WTC11 (cell line): ENCODE measurements around the gene ATN1. TPM values are rescaled to one million over a fixed set of nuclear protein-coding genes. Genes with fewer than 3 reads are reported as not detected.

Source experiments
- ATAC-seq: fragments of 200-7000 bp; cut with Tn5 transposase; 2 replicates; pipeline ENCODE4 v1.10.0; 2021; ENCODE audit warnings: mild to moderate bottlenecking, moderate library complexity
- CTCF ChIA-PET: fragments of 300-600 bp; sonication (Branson Sonifier 250); formaldehyde crosslinking; loops from one replicate; lab custom pipeline; 2021; ENCODE audit warnings: antibody characterized with exemption; lab: Charles Lee
- POLR2A ChIA-PET: fragments of 350-600 bp; sonication (Branson Sonifier 250); formaldehyde crosslinking; loops from one replicate; lab custom pipeline; 2021; ENCODE audit warnings: antibody characterized with exemption; lab: Charles Lee
- DNase-seq: peaks from one replicate; pipeline ENCODE4 v3.0.0; 2021; ENCODE audit warnings: low spot score
- H3K27ac Mint-ChIP-seq: 2 replicates; pipeline ENCODE4 v1.8.0; 2021; ENCODE audit warnings: mixed read lengths
- H3K27me3 Mint-ChIP-seq: 2 replicates; pipeline ENCODE4 v1.8.0; 2021; ENCODE audit warnings: low read depth, mild to moderate bottlenecking, moderate library complexity, mixed read lengths
- H3K36me3 Mint-ChIP-seq: 2 replicates; pipeline ENCODE4 v1.8.0; 2021; ENCODE audit warnings: mixed read lengths
- H3K4me1 Mint-ChIP-seq: 2 replicates; pipeline ENCODE4 v1.8.0; 2022; ENCODE audit warnings: mixed read lengths
- H3K4me3 Mint-ChIP-seq: 2 replicates; pipeline ENCODE4 v1.8.0; 2021; ENCODE audit warnings: mild to moderate bottlenecking, moderate library complexity, mixed read lengths
- H3K9me3 Mint-ChIP-seq: 2 replicates; pipeline ENCODE4 v1.8.0; 2021; ENCODE audit warnings: mixed read lengths
- CDX4 ChIP-seq: fragments of 250-450 bp; sonication (Bioruptor Pico); IDR thresholded peaks from 2 replicates; pipeline ENCODE4 v1.9.0; 2021; ENCODE audit warnings: moderate library complexity, mild to moderate bottlenecking, inconsistent platforms, borderline replicate concordance
- CTCF ChIP-seq: fragments of 200-600 bp; IDR thresholded peaks from 2 replicates; pipeline ENCODE4 v1.8.0; 2022; ENCODE audit warnings: antibody characterized with exemption
- ESRRA ChIP-seq: sonication (generic); formaldehyde crosslinking; IDR thresholded peaks from 2 replicates; pipeline ENCODE4 v1.8.1; 2022; ENCODE audit warnings: mild to moderate bottlenecking, missing genetic modification reagents, borderline replicate concordance
- FOXK1 ChIP-seq: sonication (generic); formaldehyde crosslinking; IDR thresholded peaks from 2 replicates; pipeline ENCODE4 v1.8.0; 2022; ENCODE audit warnings: mild to moderate bottlenecking, moderate library complexity, missing genetic modification reagents
- GABPB1 ChIP-seq: sonication (generic); formaldehyde crosslinking; IDR thresholded peaks from 2 replicates; pipeline ENCODE4 v1.8.1; 2023; ENCODE audit warnings: mild to moderate bottlenecking, missing genetic modification reagents
- IRF1 ChIP-seq: sonication (generic); formaldehyde crosslinking; IDR thresholded peaks from 2 replicates; pipeline ENCODE4 v1.8.0; 2023; ENCODE audit warnings: missing genetic modification reagents
- MXD4 ChIP-seq: fragments of 250-450 bp; sonication (Bioruptor Pico); IDR thresholded peaks from 2 replicates; pipeline ENCODE4 v1.8.0; 2021; ENCODE audit warnings: mild to moderate bottlenecking, moderate library complexity, borderline replicate concordance
- NR1H2 ChIP-seq: sonication (generic); formaldehyde crosslinking; IDR thresholded peaks from 2 replicates; pipeline ENCODE4 v1.9.0; 2021; ENCODE audit warnings: mild to moderate bottlenecking, moderate library complexity, missing genetic modification reagents
- RORB ChIP-seq: fragments of 250-450 bp; sonication (Bioruptor Pico); IDR thresholded peaks from 2 replicates; pipeline ENCODE4 v1.9.0; 2021; ENCODE audit warnings: mild to moderate bottlenecking
- SOX15 ChIP-seq: fragments of 250-450 bp; sonication (Bioruptor Pico); IDR thresholded peaks from 2 replicates; pipeline ENCODE4 v1.9.0; 2021; ENCODE audit warnings: mild to moderate bottlenecking
- SP1 ChIP-seq: sonication (generic); formaldehyde crosslinking; conservative IDR thresholded peaks from 2 replicates; pipeline ENCODE4 v1.8.1; 2022; ENCODE audit warnings: missing genetic modification reagents
- STAT6 ChIP-seq: sonication (generic); formaldehyde crosslinking; conservative IDR thresholded peaks from 2 replicates; pipeline ENCODE4 v1.8.1; 2023; ENCODE audit warnings: mild to moderate bottlenecking, low read depth, missing genetic modification reagents, moderate library complexity
- TEAD4 ChIP-seq: sonication (generic); formaldehyde crosslinking; IDR thresholded peaks from 2 replicates; pipeline ENCODE4 v1.8.0; 2022; ENCODE audit warnings: mild to moderate bottlenecking, missing genetic modification reagents
- total RNA-seq: library from RNA; stranded (reverse); gene quantifications from 3 replicates; pipeline ENCODE4 v1.2.3, GENCODE V29; 2021
- TF ChIP-seq, protein P1 (sequence below): sonication (generic); formaldehyde crosslinking; IDR thresholded peaks from 2 replicates; pipeline ENCODE4 v1.8.1; 2023; ENCODE audit warnings: mild to moderate bottlenecking, missing genetic modification reagents, moderate library complexity
- TF ChIP-seq, protein P2 (sequence below): sonication (generic); formaldehyde crosslinking; IDR thresholded peaks from 2 replicates; pipeline ENCODE4 v1.8.0; 2022; ENCODE audit warnings: missing genetic modification reagents
- TF ChIP-seq, protein P3 (sequence below): sonication (generic); formaldehyde crosslinking; IDR thresholded peaks from 2 replicates; pipeline ENCODE4 v1.8.0; 2022; ENCODE audit warnings: mild to moderate bottlenecking, missing genetic modification reagents
- TF ChIP-seq, protein P4 (sequence below): fragments of 250-450 bp; sonication (Bioruptor Pico); IDR thresholded peaks from 2 replicates; pipeline ENCODE4 v1.8.0; 2021; ENCODE audit warnings: mild to moderate bottlenecking

The ATN1 gene
- total RNA-seq, 1 experiment from 2014 or later, result 87.1 TPM

DNA sequence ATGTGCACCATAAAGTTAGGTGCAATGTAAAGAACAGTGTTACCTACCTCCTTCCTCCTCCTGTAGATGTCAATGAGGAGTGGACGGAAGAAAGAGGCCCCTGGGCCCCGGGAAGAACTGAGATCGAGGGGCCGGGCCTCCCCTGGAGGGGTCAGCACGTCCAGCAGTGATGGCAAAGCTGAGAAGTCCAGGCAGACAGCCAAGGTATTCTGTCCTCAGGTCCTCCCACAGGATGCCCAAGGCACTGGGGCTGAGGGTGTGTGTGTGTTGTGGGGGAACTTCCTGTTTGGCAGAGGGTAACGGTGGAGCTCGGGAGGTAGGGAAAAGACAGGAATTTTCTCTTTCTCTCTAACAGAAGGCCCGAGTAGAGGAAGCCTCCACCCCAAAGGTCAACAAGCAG is 6.4 kb downstream of the ATN1 start:
- Mint-ChIP-seq H3K36me3 (peaks cover 32% of the 10 kb centered on the region), H3K27me3 (no peaks in the 10 kb centered on the region), H3K27ac (no peak overlapping the region), H3K9me3 (no peaks in the 10 kb centered on the region), H3K4me3 (no peak overlapping the region), H3K4me1 (peaks cover 35% of the 10 kb centered on the region)
- ChIA-PET POLR2A (interaction anchor here (1.1 kb wide), 1 partner anchor 10 kb away, joined by 4 read pairs; the partner anchor contains the start of genes C12orf57 and RNU7-1), CTCF (interaction anchor here (6.9 kb wide), 1 partner anchor 8 kb away, joined by 93 read pairs; the partner anchor contains the start of gene ATN1)
- DNase-seq (no peak), ATAC-seq (no peak)
- no peak for TF ChIP-seq CTCF
- no peak for TF ChIP-seq CDX4 (CRISPR knock-in tag)

GRCh38 chr12:6935371-6936193 is 7.8 kb downstream of the ATN1 start:
- H3K4me1 Mint-ChIP-seq, result peaks cover 28% of the 10 kb centered on the region
- no peaks in the 10 kb centered on the region for H3K9me3 Mint-ChIP-seq
- H3K27me3 Mint-ChIP-seq, result no peaks in the 10 kb centered on the region
- ChIA-PET CTCF (interaction anchor here (3.1 to 6.9 kb wide), 3 partner anchors 9 to 26 kb away, joined by 25 to 93 read pairs (median 26); partner anchors contain the start of gene ATN1), POLR2A (interaction anchor here (0.9 to 1.1 kb wide), 2 partner anchors 10 to 13 kb away, joined by 3 read pairs; no protein-coding TSS in a partner anchor)
- ATAC-seq (no peak), DNase-seq (no peak)
- H3K4me3 Mint-ChIP-seq, result no peak overlapping the region
- peak overlapping the region; percentile 85 for H3K27ac Mint-ChIP-seq
- peaks cover 43% of the 10 kb centered on the region for H3K36me3 Mint-ChIP-seq
- no peak for TF ChIP-seq RORB (CRISPR knock-in tag)
- TF ChIP-seq, protein P1, sequence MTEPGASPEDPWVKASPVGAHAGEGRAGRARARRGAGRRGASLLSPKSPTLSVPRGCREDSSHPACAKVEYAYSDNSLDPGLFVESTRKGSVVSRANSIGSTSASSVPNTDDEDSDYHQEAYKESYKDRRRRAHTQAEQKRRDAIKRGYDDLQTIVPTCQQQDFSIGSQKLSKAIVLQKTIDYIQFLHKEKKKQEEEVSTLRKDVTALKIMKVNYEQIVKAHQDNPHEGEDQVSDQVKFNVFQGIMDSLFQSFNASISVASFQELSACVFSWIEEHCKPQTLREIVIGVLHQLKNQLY (CRISPR knock-in tag), result no peak
- no peak for TF ChIP-seq STAT6 (CRISPR knock-in tag)
- TF ChIP-seq ESRRA (CRISPR knock-in tag), result no peak
- TF ChIP-seq, protein P2, sequence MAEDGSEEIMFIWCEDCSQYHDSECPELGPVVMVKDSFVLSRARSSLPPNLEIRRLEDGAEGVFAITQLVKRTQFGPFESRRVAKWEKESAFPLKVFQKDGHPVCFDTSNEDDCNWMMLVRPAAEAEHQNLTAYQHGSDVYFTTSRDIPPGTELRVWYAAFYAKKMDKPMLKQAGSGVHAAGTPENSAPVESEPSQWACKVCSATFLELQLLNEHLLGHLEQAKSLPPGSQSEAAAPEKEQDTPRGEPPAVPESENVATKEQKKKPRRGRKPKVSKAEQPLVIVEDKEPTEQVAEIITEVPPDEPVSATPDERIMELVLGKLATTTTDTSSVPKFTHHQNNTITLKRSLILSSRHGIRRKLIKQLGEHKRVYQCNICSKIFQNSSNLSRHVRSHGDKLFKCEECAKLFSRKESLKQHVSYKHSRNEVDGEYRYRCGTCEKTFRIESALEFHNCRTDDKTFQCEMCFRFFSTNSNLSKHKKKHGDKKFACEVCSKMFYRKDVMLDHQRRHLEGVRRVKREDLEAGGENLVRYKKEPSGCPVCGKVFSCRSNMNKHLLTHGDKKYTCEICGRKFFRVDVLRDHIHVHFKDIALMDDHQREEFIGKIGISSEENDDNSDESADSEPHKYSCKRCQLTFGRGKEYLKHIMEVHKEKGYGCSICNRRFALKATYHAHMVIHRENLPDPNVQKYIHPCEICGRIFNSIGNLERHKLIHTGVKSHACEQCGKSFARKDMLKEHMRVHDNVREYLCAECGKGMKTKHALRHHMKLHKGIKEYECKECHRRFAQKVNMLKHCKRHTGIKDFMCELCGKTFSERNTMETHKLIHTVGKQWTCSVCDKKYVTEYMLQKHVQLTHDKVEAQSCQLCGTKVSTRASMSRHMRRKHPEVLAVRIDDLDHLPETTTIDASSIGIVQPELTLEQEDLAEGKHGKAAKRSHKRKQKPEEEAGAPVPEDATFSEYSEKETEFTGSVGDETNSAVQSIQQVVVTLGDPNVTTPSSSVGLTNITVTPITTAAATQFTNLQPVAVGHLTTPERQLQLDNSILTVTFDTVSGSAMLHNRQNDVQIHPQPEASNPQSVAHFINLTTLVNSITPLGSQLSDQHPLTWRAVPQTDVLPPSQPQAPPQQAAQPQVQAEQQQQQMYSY, result no peak
- no peak for TF ChIP-seq SP1 (CRISPR knock-in tag)
- TF ChIP-seq, protein P3, sequence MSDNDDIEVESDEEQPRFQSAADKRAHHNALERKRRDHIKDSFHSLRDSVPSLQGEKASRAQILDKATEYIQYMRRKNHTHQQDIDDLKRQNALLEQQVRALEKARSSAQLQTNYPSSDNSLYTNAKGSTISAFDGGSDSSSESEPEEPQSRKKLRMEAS (CRISPR knock-in tag), result no peak
- TF ChIP-seq MXD4, result no peak
- TF ChIP-seq, protein P4, sequence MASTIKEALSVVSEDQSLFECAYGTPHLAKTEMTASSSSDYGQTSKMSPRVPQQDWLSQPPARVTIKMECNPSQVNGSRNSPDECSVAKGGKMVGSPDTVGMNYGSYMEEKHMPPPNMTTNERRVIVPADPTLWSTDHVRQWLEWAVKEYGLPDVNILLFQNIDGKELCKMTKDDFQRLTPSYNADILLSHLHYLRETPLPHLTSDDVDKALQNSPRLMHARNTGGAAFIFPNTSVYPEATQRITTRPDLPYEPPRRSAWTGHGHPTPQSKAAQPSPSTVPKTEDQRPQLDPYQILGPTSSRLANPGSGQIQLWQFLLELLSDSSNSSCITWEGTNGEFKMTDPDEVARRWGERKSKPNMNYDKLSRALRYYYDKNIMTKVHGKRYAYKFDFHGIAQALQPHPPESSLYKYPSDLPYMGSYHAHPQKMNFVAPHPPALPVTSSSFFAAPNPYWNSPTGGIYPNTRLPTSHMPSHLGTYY (CRISPR knock-in tag), result no peak
- no peak for TF ChIP-seq TEAD4 (CRISPR knock-in tag)
- TF ChIP-seq NR1H2, result no peak
- TF ChIP-seq IRF1 (CRISPR knock-in tag), result no peak
- TF ChIP-seq GABPB1 (CRISPR knock-in tag), result no peak
- no peak for TF ChIP-seq FOXK1 (CRISPR knock-in tag)
- TF ChIP-seq SOX15 (CRISPR knock-in tag), result no peak
